ENCODE data around the gene RIN3.

Gene RIN3

DNA sequence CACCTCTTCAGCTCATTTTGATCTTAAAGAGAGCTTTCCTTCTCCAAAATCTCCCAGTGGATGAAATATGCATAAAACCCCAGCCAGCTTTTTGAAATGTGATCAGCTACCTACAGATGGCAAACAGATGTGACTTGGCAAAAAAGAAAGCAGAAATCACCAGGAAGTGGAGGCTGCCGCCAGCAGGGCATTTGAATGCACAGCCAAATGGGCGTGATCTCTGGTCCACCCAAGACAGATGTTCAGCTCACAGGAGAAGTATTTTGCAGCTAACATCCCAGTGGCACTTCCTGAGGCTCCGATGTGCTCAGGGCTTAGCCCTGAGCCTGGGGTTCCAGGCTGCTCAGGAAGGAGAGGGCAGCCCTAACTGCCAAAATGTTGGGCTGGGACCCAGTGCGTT is 156.6 kb downstream of the RIN3 start:
- peak; percentile 45 for DNase-seq (ENCODE audit: low read depth)
- H3K4me3 ChIP-seq (ENCODE audit: low read depth, low read length): no peak overlapping the region
- in situ Hi-C loops (cut with HindIII; ENCODE audit: low sequenced_read_pairs): no loop called here

DNA sequence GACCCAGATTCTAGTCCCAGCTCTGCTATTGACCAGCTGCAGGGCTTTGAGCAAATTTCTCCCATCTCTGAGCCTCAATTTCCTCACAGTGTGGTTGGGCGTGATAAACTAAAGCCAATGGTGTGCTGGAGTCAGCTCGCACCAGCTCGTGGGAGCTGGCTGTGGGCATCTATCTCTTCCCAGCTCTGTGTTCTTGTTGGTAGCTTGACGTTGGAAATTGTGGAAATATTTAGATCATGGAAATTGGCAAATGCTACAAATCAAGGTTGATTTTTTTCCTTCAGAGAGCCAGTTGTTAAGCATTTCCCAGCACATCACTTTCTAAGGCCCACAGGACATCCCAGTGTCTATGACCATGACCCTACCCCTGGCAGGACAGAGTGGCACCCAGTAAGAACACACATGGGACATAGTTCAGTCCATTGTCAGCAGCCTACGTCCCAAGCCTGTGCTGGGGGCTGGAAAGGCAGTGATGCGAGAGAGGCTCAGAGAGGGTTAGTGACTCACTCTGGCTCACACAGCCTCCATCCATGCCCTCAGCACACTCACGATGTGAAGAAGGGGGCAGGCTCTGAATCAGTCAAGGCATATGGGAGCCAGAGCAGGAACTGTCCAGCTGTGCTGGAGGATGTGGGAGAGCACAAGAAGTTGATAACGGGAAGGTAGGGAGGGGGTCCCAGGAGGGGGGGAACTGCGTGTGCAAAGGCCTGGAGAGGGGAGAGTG is 157.2 kb downstream of the RIN3 start:
- H3K4me3 ChIP-seq (ENCODE audit: low read depth, low read length): no peak overlapping the region
- in situ Hi-C loops (cut with HindIII; ENCODE audit: low sequenced_read_pairs): no loop called here
- DNase-seq (ENCODE audit: low read depth): no peak
- TF ChIP-seq, protein P1, sequence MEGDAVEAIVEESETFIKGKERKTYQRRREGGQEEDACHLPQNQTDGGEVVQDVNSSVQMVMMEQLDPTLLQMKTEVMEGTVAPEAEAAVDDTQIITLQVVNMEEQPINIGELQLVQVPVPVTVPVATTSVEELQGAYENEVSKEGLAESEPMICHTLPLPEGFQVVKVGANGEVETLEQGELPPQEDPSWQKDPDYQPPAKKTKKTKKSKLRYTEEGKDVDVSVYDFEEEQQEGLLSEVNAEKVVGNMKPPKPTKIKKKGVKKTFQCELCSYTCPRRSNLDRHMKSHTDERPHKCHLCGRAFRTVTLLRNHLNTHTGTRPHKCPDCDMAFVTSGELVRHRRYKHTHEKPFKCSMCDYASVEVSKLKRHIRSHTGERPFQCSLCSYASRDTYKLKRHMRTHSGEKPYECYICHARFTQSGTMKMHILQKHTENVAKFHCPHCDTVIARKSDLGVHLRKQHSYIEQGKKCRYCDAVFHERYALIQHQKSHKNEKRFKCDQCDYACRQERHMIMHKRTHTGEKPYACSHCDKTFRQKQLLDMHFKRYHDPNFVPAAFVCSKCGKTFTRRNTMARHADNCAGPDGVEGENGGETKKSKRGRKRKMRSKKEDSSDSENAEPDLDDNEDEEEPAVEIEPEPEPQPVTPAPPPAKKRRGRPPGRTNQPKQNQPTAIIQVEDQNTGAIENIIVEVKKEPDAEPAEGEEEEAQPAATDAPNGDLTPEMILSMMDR (IDR thresholded peaks at IDR 0.05; ENCODE audit: low read depth, low read length, missing control alignments): no peak

More for the DNA sequence above, 156.6 kb downstream of the RIN3 start:
- TF ChIP-seq, protein P1 (IDR thresholded peaks at IDR 0.05; ENCODE audit: low read depth, low read length, missing control alignments): peak; percentile 24

DNA sequence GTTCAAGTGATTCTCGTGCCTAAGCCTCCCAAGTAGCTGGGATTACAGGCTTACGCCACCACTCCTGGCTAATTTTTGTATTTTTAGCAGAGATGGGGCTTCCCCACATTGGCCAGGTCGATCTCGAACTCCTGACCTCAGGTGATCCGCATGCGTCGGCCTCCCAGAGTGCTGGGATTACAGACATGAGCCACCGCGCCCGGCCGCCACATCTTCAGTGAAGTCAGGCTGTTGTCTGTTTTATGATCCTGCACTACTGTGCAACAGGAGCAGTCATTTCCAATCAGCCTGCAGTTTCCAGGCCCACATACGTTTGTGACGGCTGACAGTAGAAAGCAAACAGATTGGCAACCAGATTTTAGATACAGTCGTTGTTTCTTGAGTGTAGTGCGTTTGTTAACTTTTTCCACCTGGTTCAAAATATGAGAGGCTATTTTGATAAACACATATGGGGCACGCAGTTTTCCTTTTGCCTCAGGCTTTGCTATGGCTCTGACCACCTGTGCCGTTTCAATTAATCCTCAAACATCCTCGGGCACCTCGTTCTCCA is 160.1 kb downstream of the RIN3 start:
- in situ Hi-C loops (cut with HindIII; ENCODE audit: low sequenced_read_pairs): no loop called here
- TF ChIP-seq, protein P1 (IDR thresholded peaks at IDR 0.05; ENCODE audit: low read depth, low read length, missing control alignments): no peak
- no peak for DNase-seq (ENCODE audit: low read depth)
- H3K4me3 ChIP-seq (ENCODE audit: low read depth, low read length): no peak overlapping the region

DNA sequence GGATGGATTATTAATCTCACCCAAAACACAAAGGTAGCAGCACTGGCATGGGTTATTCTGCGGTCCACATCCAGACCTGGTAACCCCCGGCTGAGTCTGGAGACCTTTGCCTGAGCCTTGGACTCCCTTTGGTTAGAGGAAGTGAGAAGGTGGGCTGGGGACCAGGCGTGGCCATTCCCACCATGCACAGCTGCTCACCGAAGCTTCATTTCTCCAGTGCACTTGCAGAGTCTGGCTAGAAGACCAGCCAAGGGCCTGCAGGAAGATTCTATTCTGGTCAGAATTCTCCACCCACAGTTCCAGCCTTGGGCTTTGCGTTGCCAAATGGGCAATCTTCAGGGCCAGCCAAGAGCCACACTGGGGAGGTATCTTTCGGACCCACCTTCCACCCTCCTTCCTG is 161.8 kb downstream of the RIN3 start:
- TF ChIP-seq, protein P1 (IDR thresholded peaks at IDR 0.05; ENCODE audit: low read depth, low read length, missing control alignments): no peak
- DNase-seq (ENCODE audit: low read depth): no peak
- in situ Hi-C loops (cut with HindIII; ENCODE audit: low sequenced_read_pairs): no loop called here
- no peak overlapping the region for H3K4me3 ChIP-seq (ENCODE audit: low read depth, low read length)

DNA sequence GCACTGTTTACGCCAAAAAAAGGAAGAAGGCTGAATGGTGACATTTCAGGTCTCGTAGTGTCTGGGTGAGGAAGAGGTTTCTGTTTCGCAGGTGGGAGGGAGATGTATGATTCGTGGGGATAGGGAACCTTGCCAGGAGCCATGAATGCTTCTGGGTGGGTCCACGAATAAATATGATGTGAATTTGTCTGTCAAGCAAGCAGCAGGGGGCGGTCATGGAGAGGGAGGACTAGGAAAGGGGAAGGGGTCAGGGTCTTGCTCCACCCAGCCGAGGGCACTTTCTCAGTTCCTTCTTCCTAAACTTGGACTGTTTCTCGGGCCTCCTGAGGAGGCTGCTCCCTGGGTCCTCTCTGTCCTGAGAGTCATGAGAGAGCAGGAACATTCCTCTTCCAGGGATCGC is 162.4 kb downstream of the RIN3 start:
- H3K4me3 ChIP-seq (ENCODE audit: low read depth, low read length): no peak overlapping the region
- in situ Hi-C loops (cut with HindIII; ENCODE audit: low sequenced_read_pairs): no loop called here
- no peak for DNase-seq (ENCODE audit: low read depth)
- TF ChIP-seq, protein P1 (IDR thresholded peaks at IDR 0.05; ENCODE audit: low read depth, low read length, missing control alignments): no peak

DNA sequence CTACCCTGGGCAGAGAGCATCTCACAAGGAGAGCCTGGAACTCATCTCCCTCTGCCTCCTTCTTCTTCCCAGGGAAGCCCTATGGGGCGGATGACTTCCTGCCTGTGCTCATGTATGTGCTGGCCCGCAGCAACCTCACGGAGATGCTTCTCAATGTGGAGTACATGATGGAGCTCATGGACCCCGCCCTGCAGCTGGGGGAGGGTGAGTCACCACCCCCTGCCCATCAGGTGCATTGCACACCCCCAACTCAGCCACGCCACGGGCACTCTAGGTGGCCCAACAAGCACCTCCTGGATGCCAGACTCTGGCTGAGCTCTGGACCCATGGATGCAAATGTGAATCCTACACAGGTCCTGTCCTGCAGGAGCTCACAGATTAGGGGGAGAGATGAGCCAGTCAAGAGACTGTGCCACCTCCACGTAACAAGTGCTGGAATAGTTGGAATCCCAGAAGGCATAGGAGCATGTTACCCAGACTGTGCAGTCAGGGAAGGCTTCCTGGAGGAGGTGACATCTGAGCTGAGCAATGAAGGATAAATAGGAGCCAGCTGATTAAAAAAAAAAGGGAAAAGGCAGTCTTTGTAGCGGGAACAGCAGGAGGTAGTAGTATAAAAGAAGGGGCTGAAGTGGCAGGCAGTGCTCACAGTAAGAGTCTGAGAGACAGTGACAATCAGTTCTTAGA is 163.0 kb downstream of the RIN3 start:
- TF ChIP-seq, protein P1 (IDR thresholded peaks at IDR 0.05; ENCODE audit: low read depth, low read length, missing control alignments): no peak
- DNase-seq (ENCODE audit: low read depth): no peak
- no peak overlapping the region for H3K4me3 ChIP-seq (ENCODE audit: low read depth, low read length)
- in situ Hi-C loops (cut with HindIII; ENCODE audit: low sequenced_read_pairs): no loop called here

Measured in astrocyte of the cerebellum (primary cell).